NB4 (cell line): ENCODE results near the gene ZNF331.
"Not testable (repeated sequence)": the region's sequence is repeated elsewhere in the genome, so short reads cannot be mapped to it uniquely, and the experiment has no call there.

ENCODE experiments used
- DNase-seq: peaks from one replicate; pipeline ENCODE4 v3.0.0; 2010; ENCODE audit warnings: low read depth
- H3K4me3 ChIP-seq: one replicate; pipeline ENCODE4 v1.5.1; 2011; ENCODE audit warnings: mild to moderate bottlenecking, low read depth, low read length, moderate library complexity
- MYC ChIP-seq: IDR thresholded peaks from 2 replicates; pipeline ENCODE4 v1.6.1; 2011; ENCODE audit warnings: low read depth, low read length
- POLR2A ChIP-seq: IDR thresholded peaks from 2 replicates; pipeline ENCODE4 v1.6.1; 2011; ENCODE audit warnings: mild to moderate bottlenecking; ENCODE audit not compliant: insufficient read length; ENCODE audit errors: extremely low read depth
- TF ChIP-seq, protein P1 (sequence below): IDR thresholded peaks from one replicate; pipeline ENCODE4 v1.5.1; 2012; ENCODE audit warnings: low read depth, low read length
- TF ChIP-seq, protein P2 (sequence below): IDR thresholded peaks from 2 replicates; pipeline ENCODE4 v1.6.1; 2011; ENCODE audit warnings: low read depth, low read length

Gene ZNF331

DNA sequence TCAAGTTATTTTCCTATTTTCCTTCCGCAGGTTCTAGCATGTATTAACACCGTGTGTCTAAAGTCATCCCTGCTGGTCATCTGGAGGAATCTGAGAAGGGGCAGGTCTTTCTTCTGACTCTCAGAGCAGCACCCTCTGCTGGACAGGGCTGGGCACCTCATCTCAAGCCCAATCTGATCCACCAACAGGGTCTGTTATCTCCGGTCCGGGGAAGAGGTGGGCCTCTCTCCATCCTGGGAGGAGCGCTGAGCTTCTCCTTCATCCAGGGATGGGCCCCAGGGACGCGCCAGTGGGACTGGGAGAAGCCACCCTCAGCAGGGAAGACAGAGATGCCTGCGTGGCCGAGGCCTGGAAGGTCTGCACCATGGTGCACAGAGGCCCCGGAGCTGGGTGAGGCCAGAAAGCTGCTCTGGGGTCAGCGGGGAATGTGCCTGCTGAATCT, 26.0 kb upstream of the ZNF331 start:
- peak; percentile 72 for DNase-seq
- TF ChIP-seq, protein P1, sequence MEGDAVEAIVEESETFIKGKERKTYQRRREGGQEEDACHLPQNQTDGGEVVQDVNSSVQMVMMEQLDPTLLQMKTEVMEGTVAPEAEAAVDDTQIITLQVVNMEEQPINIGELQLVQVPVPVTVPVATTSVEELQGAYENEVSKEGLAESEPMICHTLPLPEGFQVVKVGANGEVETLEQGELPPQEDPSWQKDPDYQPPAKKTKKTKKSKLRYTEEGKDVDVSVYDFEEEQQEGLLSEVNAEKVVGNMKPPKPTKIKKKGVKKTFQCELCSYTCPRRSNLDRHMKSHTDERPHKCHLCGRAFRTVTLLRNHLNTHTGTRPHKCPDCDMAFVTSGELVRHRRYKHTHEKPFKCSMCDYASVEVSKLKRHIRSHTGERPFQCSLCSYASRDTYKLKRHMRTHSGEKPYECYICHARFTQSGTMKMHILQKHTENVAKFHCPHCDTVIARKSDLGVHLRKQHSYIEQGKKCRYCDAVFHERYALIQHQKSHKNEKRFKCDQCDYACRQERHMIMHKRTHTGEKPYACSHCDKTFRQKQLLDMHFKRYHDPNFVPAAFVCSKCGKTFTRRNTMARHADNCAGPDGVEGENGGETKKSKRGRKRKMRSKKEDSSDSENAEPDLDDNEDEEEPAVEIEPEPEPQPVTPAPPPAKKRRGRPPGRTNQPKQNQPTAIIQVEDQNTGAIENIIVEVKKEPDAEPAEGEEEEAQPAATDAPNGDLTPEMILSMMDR = peak; percentile 79
- no peak for TF ChIP-seq POLR2A
- no peak overlapping the region for H3K4me3 ChIP-seq

DNA sequence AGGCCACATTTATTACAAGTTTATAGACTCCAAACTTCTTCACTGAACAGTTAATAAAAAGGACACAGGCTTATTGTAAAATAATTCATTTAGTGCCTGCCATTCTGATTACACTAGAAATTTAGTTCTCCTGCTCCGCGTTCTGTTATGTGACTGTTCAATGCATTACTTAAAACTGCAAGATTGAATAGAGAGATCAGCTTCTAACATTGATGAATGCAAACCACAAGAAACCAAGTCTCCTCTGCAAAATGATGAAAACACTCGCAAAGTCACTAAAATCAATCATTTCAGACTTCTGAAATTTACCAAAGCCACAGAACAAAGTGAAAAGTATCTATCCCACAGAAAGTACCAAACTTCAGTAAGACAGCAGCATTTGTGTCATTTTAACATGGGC, 22.9 kb upstream of the ZNF331 start:
- not testable (repeated sequence) for H3K4me3 ChIP-seq, DNase-seq

DNA sequence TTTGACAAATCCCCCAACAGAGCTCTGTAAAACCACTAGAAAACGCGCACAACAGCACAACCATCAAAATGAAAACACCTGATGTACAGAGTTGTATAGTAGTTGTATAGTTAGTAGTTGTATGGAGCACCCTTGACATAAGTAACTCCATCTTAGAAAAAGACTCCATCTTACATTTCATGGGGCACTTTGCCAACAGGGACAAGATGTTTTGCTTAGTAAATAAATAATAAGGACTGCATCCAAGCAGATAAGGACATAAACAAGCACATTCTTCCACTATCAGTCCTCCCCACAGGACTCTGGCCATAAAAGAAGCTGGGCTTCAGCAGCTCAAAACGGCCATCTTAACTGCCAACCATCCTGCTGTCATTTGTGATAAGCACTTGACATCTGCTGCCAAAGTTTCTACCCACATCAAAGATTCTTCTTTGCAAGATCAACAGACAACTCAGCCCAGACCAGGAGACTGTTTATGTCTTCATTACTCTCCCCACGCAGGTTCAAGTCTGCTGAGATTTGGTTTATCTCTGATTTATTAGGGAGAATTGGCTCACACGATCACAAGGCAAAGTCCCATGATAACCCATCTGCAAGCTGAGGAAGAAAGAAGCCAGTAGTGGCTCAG, 20.7 kb upstream of the ZNF331 start:
- no peak for DNase-seq
- no peak for TF ChIP-seq MYC
- TF ChIP-seq POLR2A = no peak
- TF ChIP-seq, protein P1 = no peak
- TF ChIP-seq, protein P2, sequence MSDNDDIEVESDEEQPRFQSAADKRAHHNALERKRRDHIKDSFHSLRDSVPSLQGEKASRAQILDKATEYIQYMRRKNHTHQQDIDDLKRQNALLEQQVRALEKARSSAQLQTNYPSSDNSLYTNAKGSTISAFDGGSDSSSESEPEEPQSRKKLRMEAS = no peak
- H3K4me3 ChIP-seq = no peak overlapping the region

DNA sequence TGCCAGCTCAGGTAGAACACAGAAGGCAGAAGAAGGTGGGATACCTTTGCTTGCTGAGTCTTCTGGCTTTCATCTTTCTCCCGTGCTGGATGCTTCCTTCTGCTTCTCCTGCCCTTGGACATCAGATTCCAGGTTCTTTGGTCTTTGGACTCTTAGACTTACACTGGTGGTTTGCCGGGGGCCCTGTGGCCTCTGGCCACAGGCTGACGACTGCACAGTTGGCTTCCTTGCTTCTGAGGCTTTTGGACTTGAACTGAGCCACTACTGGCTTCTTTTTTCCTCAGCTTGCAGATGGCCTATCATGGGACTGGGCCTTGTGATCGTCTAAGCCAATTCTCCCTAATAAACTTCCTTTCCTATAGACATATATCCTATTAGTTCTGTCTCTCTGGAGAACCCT, 19.8 kb upstream of the ZNF331 start:
- H3K4me3 ChIP-seq = no peak overlapping the region
- TF ChIP-seq POLR2A (no peak), MYC (no peak)
- TF ChIP-seq, protein P2 = no peak
- TF ChIP-seq, protein P1 = no peak
- no peak for DNase-seq

DNA sequence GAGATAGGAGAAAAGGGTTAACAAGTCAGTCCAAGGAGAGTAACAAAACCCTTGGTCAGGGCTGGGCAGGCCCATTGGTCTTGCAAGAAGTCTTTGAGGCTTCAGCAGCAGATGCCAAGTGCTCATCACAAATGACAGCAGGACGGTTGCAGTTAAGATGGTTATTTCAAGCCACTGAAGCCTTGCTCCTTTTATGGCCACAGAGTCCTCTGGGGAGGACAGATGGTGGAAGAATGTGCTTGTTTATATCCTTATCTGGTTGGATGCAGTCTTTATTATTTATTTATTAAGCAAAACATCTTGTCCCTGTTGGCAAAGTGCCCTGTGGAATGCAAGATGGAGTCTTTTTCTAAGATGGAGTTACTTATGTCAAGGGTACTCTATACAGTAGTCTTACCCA, 19.2 kb upstream of the ZNF331 start:
- H3K4me3 ChIP-seq = no peak overlapping the region
- TF ChIP-seq MYC (no peak), POLR2A (no peak)
- TF ChIP-seq, protein P1 = no peak
- TF ChIP-seq, protein P2 = no peak
- DNase-seq = no peak

DNA sequence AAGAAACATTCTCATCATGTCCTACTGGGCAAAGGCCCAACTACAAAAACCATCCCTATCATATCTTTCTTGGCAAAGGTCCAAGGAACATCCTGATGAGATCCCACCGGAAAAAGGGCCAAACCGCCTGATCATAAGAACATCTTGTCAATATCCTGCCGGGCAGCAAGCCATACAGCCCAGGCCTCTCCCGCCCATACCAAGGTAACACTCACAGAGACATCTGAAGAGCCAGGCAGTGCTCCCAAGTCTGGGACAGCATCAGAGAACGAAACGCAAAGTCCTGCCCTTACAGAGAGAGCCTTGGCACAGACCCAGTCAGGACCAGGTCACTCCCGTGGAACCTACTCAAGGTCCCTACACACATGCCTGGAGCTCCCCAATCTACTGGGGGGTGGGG, 18.5 kb upstream of the ZNF331 start:
- no peak overlapping the region for H3K4me3 ChIP-seq
- DNase-seq = no peak
- TF ChIP-seq, protein P1 = no peak
- TF ChIP-seq MYC (no peak), POLR2A (no peak)
- TF ChIP-seq, protein P2 = no peak
